ENCODE measurements around the gene NOSIP. TPM values are rescaled to one million over a fixed set of nuclear protein-coding genes. Genes with fewer than 3 reads are reported as not detected.

Gene NOSIP
- total RNA-seq, 1 donor from 2014 or later: 26.2 TPM

DNA sequence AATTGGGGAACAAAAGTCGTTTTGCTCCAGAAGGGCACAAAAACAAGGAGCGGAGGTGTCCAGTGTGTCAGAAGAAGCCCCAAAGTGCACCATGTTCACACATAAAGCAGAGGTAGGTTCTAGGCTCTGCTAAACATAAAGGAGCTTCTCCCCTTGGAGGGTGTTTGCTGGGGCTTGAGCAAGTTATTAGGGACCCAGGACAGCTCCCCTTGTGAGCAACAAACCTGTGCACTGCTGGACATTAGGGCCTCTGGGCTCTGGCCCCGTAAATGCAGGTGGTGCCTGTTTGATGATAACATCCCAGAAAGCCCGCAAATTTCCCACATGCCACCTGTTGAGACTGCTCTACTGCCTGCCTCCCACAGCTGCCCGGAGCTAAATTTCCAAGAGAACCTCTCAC, 41.7 kb downstream of the NOSIP start:
- Histone ChIP-seq H3K4me2 (no peak overlapping the region), H3F3A (ENCODE audit: low read depth) (peaks cover 5% of the 10 kb centered on the region), H3K4me1 (no peaks in the 10 kb centered on the region), H3K27ac (no peak overlapping the region), H3K27me3 (peaks cover 13% of the 10 kb centered on the region), H3K9me3 (ENCODE audit: low read depth) (no peaks in the 10 kb centered on the region), H4K20me1 (ENCODE audit: low read depth) (peaks cover 9% of the 10 kb centered on the region), H3K79me2 (ENCODE audit: low read depth) (no peaks in the 10 kb centered on the region), H3K9ac (no peak overlapping the region), H2AFZ (replicated peaks) (no peak overlapping the region), H3K36me3 (no peaks in the 10 kb centered on the region), H3K4me3 (no peak overlapping the region)
- no peaks in the 10 kb centered on the region for H3K9me3 Mint-ChIP-seq
- TF ChIP-seq EZH2phosphoT487 (IDR thresholded peaks at IDR 0.05): no peak
- TF ChIP-seq EZH2 (IDR thresholded peaks at IDR 0.05): no peak
- TF ChIP-seq, protein P1, sequence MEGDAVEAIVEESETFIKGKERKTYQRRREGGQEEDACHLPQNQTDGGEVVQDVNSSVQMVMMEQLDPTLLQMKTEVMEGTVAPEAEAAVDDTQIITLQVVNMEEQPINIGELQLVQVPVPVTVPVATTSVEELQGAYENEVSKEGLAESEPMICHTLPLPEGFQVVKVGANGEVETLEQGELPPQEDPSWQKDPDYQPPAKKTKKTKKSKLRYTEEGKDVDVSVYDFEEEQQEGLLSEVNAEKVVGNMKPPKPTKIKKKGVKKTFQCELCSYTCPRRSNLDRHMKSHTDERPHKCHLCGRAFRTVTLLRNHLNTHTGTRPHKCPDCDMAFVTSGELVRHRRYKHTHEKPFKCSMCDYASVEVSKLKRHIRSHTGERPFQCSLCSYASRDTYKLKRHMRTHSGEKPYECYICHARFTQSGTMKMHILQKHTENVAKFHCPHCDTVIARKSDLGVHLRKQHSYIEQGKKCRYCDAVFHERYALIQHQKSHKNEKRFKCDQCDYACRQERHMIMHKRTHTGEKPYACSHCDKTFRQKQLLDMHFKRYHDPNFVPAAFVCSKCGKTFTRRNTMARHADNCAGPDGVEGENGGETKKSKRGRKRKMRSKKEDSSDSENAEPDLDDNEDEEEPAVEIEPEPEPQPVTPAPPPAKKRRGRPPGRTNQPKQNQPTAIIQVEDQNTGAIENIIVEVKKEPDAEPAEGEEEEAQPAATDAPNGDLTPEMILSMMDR (IDR thresholded peaks at IDR 0.05): no peak
- H3K27me3 Mint-ChIP-seq (ENCODE audit: insufficient read depth, low read depth): peaks cover 10% of the 10 kb centered on the region
- no peak overlapping the region for H3K4me3 Mint-ChIP-seq
- no peak overlapping the region for H3K27ac Mint-ChIP-seq
- H3K36me3 Mint-ChIP-seq: no peaks in the 10 kb centered on the region
- DNase-seq (ENCODE audit: low spot score): no peak
- H3K4me1 Mint-ChIP-seq: peaks cover 20% of the 10 kb centered on the region

DNA sequence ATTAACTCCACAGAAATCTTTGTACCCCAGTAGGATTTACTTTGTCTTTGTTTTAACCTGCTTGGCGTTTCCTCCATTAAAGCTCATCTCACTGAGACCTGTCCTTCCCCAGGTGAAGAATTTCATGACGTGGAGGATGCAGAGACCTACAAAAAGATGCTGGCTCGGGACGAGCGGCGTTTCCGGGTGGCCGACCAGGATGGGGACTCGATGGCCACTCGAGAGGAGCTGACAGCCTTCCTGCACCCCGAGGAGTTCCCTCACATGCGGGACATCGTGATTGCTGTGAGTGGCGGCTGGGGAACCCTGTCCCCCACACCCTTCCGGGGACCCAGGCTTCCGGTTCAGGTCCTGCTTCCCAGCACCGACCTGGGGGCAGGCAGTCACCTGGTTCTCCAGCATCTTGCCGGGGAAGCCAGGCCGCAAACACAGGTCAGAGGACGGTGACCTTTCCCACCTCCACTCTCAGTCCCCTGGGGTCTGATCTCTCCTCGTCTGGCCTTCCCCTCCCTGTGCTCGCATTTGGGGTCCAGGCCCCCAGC, 43.4 kb downstream of the NOSIP start:
- Histone ChIP-seq H3K4me1 (peaks cover 4% of the 10 kb centered on the region), H4K20me1 (ENCODE audit: low read depth) (peaks cover 22% of the 10 kb centered on the region), H3K36me3 (no peaks in the 10 kb centered on the region), H2AFZ (replicated peaks) (no peak overlapping the region), H3K4me3 (no peak overlapping the region), H3K4me2 (no peak overlapping the region), H3K9ac (no peak overlapping the region), H3K9me3 (ENCODE audit: low read depth) (no peaks in the 10 kb centered on the region), H3K27ac (no peak overlapping the region), H3F3A (ENCODE audit: low read depth) (peaks cover 10% of the 10 kb centered on the region), H3K27me3 (peaks cover 13% of the 10 kb centered on the region), H3K79me2 (ENCODE audit: low read depth) (no peaks in the 10 kb centered on the region)
- H3K27me3 Mint-ChIP-seq (ENCODE audit: insufficient read depth, low read depth): peaks cover 11% of the 10 kb centered on the region
- no peak overlapping the region for H3K4me3 Mint-ChIP-seq
- H3K27ac Mint-ChIP-seq: peak overlapping the region; percentile 90
- H3K9me3 Mint-ChIP-seq: no peaks in the 10 kb centered on the region
- DNase-seq (ENCODE audit: low spot score): no peak
- TF ChIP-seq EZH2phosphoT487 (IDR thresholded peaks at IDR 0.05) (no peak), EZH2 (IDR thresholded peaks at IDR 0.05) (no peak)
- TF ChIP-seq, protein P1 (IDR thresholded peaks at IDR 0.05): no peak
- no peaks in the 10 kb centered on the region for H3K36me3 Mint-ChIP-seq
- peaks cover 18% of the 10 kb centered on the region for H3K4me1 Mint-ChIP-seq

DNA sequence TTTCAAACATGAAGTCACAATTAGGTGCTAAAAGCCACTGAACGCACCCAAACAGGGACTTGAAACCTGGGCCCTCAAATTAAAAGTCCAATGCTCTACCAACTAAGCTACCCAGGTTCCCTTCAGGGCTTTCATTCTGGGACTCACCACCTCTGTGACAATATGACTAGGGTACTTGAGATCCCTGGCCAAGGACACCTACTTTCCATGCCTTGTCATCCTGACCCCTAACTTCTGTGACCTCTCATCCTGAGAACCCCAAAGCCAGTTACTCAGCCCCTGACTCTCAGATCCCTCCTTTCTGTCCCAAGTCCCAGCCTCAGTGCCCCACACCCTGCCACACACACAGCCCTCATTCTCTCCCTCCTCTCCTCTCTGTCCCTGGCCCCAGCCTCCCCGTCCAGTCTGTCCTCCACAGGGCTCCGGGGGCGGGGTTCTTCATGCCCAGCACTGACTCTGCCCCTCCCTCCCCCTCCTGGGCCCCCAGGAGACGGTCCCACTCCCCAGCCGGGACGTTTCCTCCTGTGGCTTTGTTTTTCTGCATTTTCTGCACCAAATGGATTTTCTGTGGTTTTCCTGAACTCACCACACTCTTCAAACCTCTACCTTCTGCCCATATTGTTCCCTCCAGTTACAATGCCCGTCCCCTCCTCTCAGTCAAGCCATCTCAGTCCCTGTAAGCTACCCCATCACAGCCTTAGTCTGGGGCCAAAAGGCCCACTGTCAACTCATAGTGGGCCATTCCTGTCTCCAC, 45.5 kb downstream of the NOSIP start:
- Histone ChIP-seq H3K27me3 (peaks cover 13% of the 10 kb centered on the region), H3K9ac (no peak overlapping the region), H3K79me2 (ENCODE audit: low read depth) (no peaks in the 10 kb centered on the region), H3K4me2 (peak overlapping the region; percentile 73), H3K4me1 (peaks cover 4% of the 10 kb centered on the region), H3K27ac (no peak overlapping the region), H3K9me3 (ENCODE audit: low read depth) (no peaks in the 10 kb centered on the region), H3K4me3 (peak overlapping the region; percentile 59), H2AFZ (replicated peaks) (no peak overlapping the region), H3K36me3 (no peaks in the 10 kb centered on the region), H4K20me1 (ENCODE audit: low read depth) (peaks cover 22% of the 10 kb centered on the region), H3F3A (ENCODE audit: low read depth) (peaks cover 10% of the 10 kb centered on the region)
- Mint-ChIP-seq H3K36me3 (peaks cover 1% of the 10 kb centered on the region), H3K4me1 (peaks cover 18% of the 10 kb centered on the region), H3K27me3 (ENCODE audit: insufficient read depth, low read depth) (peaks cover 20% of the 10 kb centered on the region), H3K4me3 (peak overlapping the region; percentile 85), H3K27ac (peak overlapping the region; percentile 70), H3K9me3 (no peaks in the 10 kb centered on the region)
- no peak for TF ChIP-seq EZH2 (IDR thresholded peaks at IDR 0.05)
- no peak for TF ChIP-seq EZH2phosphoT487 (IDR thresholded peaks at IDR 0.05)
- TF ChIP-seq, protein P1 (IDR thresholded peaks at IDR 0.05): no peak
- DNase-seq (ENCODE audit: low spot score): no peak

Data from neural progenitor cell (in vitro differentiated cells).